ENCODE results near the gene ARHGAP12.
A peak's percentile ranks its signal among the peaks of the same experiment; 100 is the strongest.

ARHGAP12 gene

DNA sequence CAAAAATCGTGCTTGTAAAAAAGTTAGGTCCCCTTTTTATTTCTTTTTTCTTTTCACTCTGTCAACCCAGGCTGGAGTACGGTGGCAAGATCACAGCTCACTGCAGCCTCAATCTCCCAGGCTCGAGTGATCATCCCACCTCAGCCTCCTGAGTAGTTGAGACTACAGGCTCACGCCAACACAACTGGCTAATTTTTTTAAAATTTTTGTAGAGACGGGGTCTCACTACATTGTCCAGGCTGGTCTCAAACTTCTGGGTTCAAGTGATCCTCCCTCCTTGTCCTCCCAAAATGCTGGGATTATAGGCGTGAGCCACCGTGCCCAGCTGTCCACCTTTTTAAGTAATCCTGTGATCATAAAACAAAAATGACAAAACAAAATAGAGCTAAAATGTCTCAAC lies 19.4 kb upstream of the ARHGAP12 start:
- peak overlapping the region; percentile 23 to 53 for H3K9ac ChIP-seq (ENCODE audit: low read depth in 1 of 2, low read length in 2 of 2)
- H3K4me1 ChIP-seq (ENCODE audit: control insufficient read depth in 2 of 2, insufficient read depth in 2 of 2, low read length in 2 of 2) = peaks cover 0 to 10% of the 10 kb centered on the region in 2 donors
- no peaks in the 10 kb centered on the region for H3K36me3 ChIP-seq (ENCODE audit: control insufficient read depth in 2 of 2, insufficient read depth in 2 of 2, low read length in 2 of 2)
- H3K27me3 ChIP-seq (ENCODE audit: control insufficient read depth in 2 of 2, insufficient read depth in 2 of 2, low read length in 2 of 2) = no peaks in the 10 kb centered on the region
- H3K27ac ChIP-seq (ENCODE audit: low read depth in 2 of 2, low read length in 2 of 2) = peak overlapping the region in 1 of 2 donors; percentile 56
- no peaks in the 10 kb centered on the region for H3K9me3 ChIP-seq (ENCODE audit: control insufficient read depth in 2 of 2, low read length in 2 of 2)
- peak overlapping the region; percentile 54 to 67 for H3K4me3 ChIP-seq (ENCODE audit: low read length in 2 of 2)

DNA sequence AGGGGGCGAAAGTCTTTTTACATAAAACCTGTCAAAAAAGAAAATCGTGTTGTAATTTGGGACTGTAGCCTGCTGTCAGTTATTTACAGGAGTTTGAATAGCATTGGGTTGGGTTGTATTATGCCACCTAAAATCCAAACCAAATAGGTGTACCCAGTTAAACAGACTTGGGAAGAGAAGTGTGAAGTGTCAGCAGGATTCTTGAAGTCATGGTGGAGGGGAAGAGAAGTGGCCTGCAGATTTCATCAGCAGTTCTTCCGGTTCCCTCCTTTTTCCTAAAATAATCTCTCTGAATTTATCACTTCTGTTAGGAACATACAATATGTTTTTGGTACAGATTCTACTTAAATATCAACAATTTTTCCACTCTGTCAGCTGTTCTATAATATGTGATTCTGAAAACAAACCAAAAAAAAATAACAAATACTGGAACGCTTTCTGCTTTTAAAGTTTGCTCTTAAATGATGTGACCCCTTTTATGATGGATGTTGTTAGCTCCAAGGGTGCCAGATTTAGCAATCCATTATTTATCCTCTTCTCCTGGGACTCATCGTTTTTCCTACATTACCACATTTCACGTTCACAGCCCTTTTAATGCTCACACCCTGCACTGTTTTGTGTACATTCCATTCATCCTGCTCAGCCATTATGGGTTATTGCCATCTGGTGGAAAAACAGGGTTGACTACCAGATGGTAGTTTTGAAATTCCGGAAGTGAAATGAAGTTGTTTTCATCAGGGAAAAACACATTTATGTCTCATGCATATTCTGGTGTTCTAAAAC lies 18.7 kb upstream of the ARHGAP12 start:
- Histone ChIP-seq H3K9ac (ENCODE audit: low read depth in 1 of 2, low read length in 2 of 2) (peak overlapping the region; percentile 23 to 53), H3K4me3 (ENCODE audit: low read length in 2 of 2) (peak overlapping the region; percentile 54 to 67), H3K27ac (ENCODE audit: low read depth in 2 of 2, low read length in 2 of 2) (peak overlapping the region in 1 of 2 donors; percentile 56)

DNA sequence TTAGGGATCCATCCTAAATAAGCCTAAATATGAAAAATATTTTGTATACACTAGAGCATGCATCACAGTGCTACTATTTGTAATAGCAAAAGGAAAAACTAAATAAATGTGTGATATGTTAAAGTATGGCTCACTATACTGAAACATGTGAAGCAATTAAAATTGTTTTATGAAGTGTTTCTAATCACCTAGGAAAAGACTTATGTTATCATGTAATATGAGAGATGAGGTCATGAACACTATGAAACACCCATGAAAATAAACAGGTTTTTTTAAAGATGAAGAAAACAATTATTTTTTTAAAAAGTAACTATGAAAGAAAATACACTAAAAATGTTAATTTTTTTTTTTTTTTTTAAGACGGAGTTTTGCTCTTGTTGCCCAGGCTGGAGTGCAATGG lies 16.8 kb upstream of the ARHGAP12 start:
- Histone ChIP-seq H3K4me1 (ENCODE audit: control insufficient read depth in 2 of 2, insufficient read depth in 2 of 2, low read length in 2 of 2) (peaks cover 0 to 14% of the 10 kb centered on the region in 2 donors), H3K27ac (ENCODE audit: low read depth in 2 of 2, low read length in 2 of 2) (no peak overlapping the region), H3K36me3 (ENCODE audit: control insufficient read depth in 2 of 2, insufficient read depth in 2 of 2, low read length in 2 of 2) (no peaks in the 10 kb centered on the region), H3K9ac (ENCODE audit: low read depth in 1 of 2, low read length in 2 of 2) (no peak overlapping the region), H3K27me3 (ENCODE audit: control insufficient read depth in 2 of 2, insufficient read depth in 2 of 2, low read length in 2 of 2) (no peaks in the 10 kb centered on the region), H3K4me3 (ENCODE audit: low read length in 2 of 2) (no peak overlapping the region), H3K9me3 (ENCODE audit: control insufficient read depth in 2 of 2, low read length in 2 of 2) (no peaks in the 10 kb centered on the region)

More for the DNA sequence above, 18.7 kb upstream of the ARHGAP12 start:
- Histone ChIP-seq H3K9me3 (ENCODE audit: control insufficient read depth in 2 of 2, low read length in 2 of 2) (no peaks in the 10 kb centered on the region), H3K4me1 (ENCODE audit: control insufficient read depth in 2 of 2, insufficient read depth in 2 of 2, low read length in 2 of 2) (peaks cover 0 to 10% of the 10 kb centered on the region in 2 donors), H3K27me3 (ENCODE audit: control insufficient read depth in 2 of 2, insufficient read depth in 2 of 2, low read length in 2 of 2) (no peaks in the 10 kb centered on the region), H3K36me3 (ENCODE audit: control insufficient read depth in 2 of 2, insufficient read depth in 2 of 2, low read length in 2 of 2) (no peaks in the 10 kb centered on the region)

DNA sequence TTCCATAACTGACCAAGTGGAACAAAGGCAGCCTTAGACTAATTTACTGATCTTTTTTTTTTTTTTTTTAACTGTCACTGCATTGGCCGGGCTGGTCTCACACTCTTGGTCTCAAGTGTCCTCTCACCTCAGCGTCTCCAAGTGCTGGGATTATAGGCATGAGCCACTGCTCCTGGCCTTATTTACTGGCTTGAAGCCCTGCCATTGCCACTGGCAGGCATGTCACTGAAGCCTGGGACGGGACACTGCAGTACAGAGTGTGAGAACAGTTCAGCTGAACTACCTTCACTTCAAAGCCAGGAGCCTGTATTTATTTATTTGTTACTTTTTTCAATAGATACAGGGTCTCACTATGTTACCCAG lies 15.4 kb upstream of the ARHGAP12 start:
- Histone ChIP-seq H3K36me3 (ENCODE audit: control insufficient read depth in 2 of 2, insufficient read depth in 2 of 2, low read length in 2 of 2) (no peaks in the 10 kb centered on the region), H3K4me3 (ENCODE audit: low read length in 2 of 2) (no peak overlapping the region), H3K4me1 (ENCODE audit: control insufficient read depth in 2 of 2, insufficient read depth in 2 of 2, low read length in 2 of 2) (peaks cover 0 to 14% of the 10 kb centered on the region in 2 donors), H3K27me3 (ENCODE audit: control insufficient read depth in 2 of 2, insufficient read depth in 2 of 2, low read length in 2 of 2) (no peaks in the 10 kb centered on the region), H3K9ac (ENCODE audit: low read depth in 1 of 2, low read length in 2 of 2) (no peak overlapping the region), H3K9me3 (ENCODE audit: control insufficient read depth in 2 of 2, low read length in 2 of 2) (no peaks in the 10 kb centered on the region), H3K27ac (ENCODE audit: low read depth in 2 of 2, low read length in 2 of 2) (no peak overlapping the region)

DNA sequence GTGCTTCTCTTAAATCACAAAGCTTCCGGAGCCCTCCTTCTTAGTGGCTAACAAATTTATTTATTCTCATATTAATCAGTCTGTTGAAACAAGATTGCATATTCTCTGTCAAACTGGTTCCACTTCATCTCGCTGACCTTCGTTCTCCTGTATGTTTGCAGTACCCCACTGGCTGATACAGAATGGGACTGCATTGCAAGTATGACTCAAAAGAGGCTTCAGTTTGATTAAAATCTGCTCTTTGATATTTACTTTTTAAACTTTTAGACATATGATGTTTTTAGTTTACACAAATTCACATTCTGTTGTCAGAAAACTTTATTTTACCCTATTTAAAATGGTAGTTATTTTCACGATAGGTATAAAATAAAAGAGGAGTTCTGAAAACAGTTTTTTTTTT lies 14.3 kb upstream of the ARHGAP12 start:
- Histone ChIP-seq H3K9ac (ENCODE audit: low read depth in 1 of 2, low read length in 2 of 2) (no peak overlapping the region), H3K4me1 (ENCODE audit: control insufficient read depth in 2 of 2, insufficient read depth in 2 of 2, low read length in 2 of 2) (peaks cover 0 to 12% of the 10 kb centered on the region in 2 donors), H3K9me3 (ENCODE audit: control insufficient read depth in 2 of 2, low read length in 2 of 2) (no peaks in the 10 kb centered on the region), H3K36me3 (ENCODE audit: control insufficient read depth in 2 of 2, insufficient read depth in 2 of 2, low read length in 2 of 2) (no peaks in the 10 kb centered on the region), H3K27ac (ENCODE audit: low read depth in 2 of 2, low read length in 2 of 2) (no peak overlapping the region), H3K27me3 (ENCODE audit: control insufficient read depth in 2 of 2, insufficient read depth in 2 of 2, low read length in 2 of 2) (no peaks in the 10 kb centered on the region), H3K4me3 (ENCODE audit: low read length in 2 of 2) (no peak overlapping the region)

DNA sequence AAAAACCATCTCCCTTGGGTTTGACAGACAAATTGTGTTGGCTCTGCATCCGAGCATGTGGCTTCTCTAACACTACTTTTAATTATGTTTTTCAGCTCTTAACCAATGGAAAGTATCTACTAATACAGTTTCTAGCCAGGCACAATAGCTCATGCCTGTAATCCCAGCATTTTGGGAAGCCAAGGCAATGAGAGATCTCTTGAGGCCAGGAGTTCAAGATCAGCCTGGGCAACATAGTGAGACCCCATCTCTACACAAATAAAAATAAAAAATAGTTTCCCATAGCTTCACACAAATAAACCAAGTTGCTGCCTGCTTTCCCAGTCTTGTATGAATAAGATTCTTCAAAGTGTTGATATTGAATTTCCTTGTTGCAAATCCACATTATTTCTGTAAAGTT lies 13.8 kb upstream of the ARHGAP12 start:
- H3K4me3 ChIP-seq (ENCODE audit: low read length in 2 of 2) = no peak overlapping the region
- H3K27ac ChIP-seq (ENCODE audit: low read depth in 2 of 2, low read length in 2 of 2) = no peak overlapping the region
- H3K27me3 ChIP-seq (ENCODE audit: control insufficient read depth in 2 of 2, insufficient read depth in 2 of 2, low read length in 2 of 2) = no peaks in the 10 kb centered on the region
- H3K9ac ChIP-seq (ENCODE audit: low read depth in 1 of 2, low read length in 2 of 2) = no peak overlapping the region
- H3K36me3 ChIP-seq (ENCODE audit: control insufficient read depth in 2 of 2, insufficient read depth in 2 of 2, low read length in 2 of 2) = no peaks in the 10 kb centered on the region
- H3K9me3 ChIP-seq (ENCODE audit: control insufficient read depth in 2 of 2, low read length in 2 of 2) = no peaks in the 10 kb centered on the region
- H3K4me1 ChIP-seq (ENCODE audit: control insufficient read depth in 2 of 2, insufficient read depth in 2 of 2, low read length in 2 of 2) = peaks cover 0 to 10% of the 10 kb centered on the region in 2 donors

DNA sequence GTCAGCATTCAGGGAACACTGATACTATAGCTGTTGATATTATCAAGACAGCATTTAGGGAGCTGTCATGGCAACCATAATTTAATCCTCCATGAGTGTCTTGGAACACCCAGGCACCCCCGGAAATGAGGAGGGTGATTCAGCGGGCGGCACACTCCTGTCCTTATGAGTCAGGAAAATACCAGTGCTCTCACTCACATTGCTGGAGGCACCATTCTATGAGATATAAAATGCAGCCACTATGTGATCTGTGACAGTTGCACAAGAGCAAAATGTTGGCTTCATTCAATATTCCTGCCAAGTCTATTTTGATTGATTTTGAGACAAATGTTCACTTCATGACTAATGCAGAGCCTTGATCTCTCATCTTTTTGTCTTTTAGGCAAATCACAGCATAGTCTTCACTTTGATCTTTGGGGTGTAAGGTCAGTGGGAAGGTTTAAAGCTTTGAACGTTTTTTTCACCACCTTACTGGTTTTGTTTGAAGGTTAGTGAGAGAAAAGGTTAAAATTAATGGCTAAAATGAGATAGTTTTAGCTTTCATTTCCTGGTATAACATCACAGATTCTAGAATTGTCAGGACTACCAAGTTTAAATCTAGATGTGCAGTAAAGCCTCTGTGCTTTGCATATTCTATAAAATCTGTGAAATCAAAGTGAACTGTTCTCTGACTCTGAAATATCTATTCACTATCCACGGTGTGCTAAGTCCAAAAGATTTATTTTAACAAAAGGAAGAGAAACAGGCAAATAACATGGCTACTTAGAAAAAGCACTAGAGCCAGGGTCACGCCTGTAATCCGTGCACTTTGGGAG lies 12.4 kb upstream of the ARHGAP12 start:
- Histone ChIP-seq H3K9ac (ENCODE audit: low read depth in 1 of 2, low read length in 2 of 2) (no peak overlapping the region), H3K27me3 (ENCODE audit: control insufficient read depth in 2 of 2, insufficient read depth in 2 of 2, low read length in 2 of 2) (no peaks in the 10 kb centered on the region), H3K9me3 (ENCODE audit: control insufficient read depth in 2 of 2, low read length in 2 of 2) (no peaks in the 10 kb centered on the region), H3K27ac (ENCODE audit: low read depth in 2 of 2, low read length in 2 of 2) (no peak overlapping the region), H3K36me3 (ENCODE audit: control insufficient read depth in 2 of 2, insufficient read depth in 2 of 2, low read length in 2 of 2) (no peaks in the 10 kb centered on the region), H3K4me3 (ENCODE audit: low read length in 2 of 2) (no peak overlapping the region), H3K4me1 (ENCODE audit: control insufficient read depth in 2 of 2, insufficient read depth in 2 of 2, low read length in 2 of 2) (peaks cover 0 to 13% of the 10 kb centered on the region in 2 donors)

DNA sequence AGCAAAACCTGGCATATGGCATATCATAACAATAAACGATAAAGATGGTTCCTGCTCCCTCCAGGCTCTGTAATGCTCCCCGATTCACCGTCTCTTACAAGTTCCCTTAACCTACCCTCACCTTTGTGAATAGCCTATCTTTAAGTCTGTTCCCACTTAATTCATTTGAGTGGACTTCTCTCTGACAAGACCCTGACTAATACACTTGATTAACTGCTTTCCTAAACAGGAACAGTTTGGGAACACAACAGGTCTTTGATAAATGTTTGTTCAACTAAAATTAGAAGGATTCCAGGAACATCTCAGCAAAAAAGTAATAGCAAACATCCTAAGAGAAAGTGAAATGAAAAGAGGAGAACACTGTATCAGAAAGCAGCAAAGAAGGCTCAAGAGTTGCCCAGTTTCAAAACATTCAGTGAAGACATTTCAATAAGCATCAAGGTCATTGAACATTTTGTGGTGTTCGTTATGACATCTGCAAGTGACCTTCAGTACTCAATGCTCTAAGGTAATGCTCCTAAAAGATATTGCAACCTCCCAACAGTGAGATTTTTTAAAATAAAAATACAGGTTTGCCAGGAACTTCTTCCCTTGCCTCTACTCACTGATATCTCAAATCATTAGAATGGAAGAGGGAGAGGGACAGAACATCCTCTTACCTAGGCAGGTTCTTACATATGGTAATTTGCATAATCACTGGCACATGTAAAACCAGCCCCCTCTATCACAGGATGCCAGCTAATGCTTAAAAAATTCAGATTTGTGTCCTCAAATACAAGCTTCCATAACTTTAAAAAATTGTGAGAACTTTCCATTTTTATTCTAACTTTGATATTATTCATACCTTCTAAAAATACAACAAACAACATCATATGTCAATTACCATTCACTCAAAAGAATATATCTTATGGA lies 11.4 kb upstream of the ARHGAP12 start:
- Histone ChIP-seq H3K27me3 (ENCODE audit: control insufficient read depth in 2 of 2, insufficient read depth in 2 of 2, low read length in 2 of 2) (no peaks in the 10 kb centered on the region), H3K4me3 (ENCODE audit: low read length in 2 of 2) (no peak overlapping the region), H3K4me1 (ENCODE audit: control insufficient read depth in 2 of 2, insufficient read depth in 2 of 2, low read length in 2 of 2) (peaks cover 0 to 13% of the 10 kb centered on the region in 2 donors), H3K36me3 (ENCODE audit: control insufficient read depth in 2 of 2, insufficient read depth in 2 of 2, low read length in 2 of 2) (no peaks in the 10 kb centered on the region), H3K27ac (ENCODE audit: low read depth in 2 of 2, low read length in 2 of 2) (no peak overlapping the region), H3K9me3 (ENCODE audit: control insufficient read depth in 2 of 2, low read length in 2 of 2) (no peaks in the 10 kb centered on the region), H3K9ac (ENCODE audit: low read depth in 1 of 2, low read length in 2 of 2) (no peak overlapping the region)

DNA sequence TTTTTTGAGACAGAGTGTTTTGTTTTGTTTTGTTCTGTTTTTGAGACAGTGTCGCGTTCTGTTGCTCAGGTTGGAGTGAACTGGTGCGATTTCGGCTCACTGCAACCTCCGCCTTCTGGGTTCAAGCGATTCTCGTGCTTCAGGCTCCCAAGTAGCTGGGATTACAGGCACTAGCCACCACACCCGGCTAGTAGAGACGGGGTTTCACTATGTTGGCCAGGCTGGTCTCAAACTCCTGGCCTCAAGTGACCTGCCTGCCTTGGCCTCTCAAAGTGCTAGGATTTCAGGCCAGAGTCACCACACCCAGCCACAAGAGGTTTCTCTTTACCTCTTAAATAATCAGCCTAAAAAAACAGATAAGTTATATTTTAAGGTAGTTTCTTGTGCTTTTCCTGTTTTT lies 8.7 kb upstream of the ARHGAP12 start:
- peak overlapping the region in 1 of 2 donors; percentile 51 for H3K9ac ChIP-seq (ENCODE audit: low read depth in 1 of 2, low read length in 2 of 2)
- peak overlapping the region; percentile 32 to 72 for H3K27ac ChIP-seq (ENCODE audit: low read depth in 2 of 2, low read length in 2 of 2)
- no peaks in the 10 kb centered on the region for H3K27me3 ChIP-seq (ENCODE audit: control insufficient read depth in 2 of 2, insufficient read depth in 2 of 2, low read length in 2 of 2)
- no peaks in the 10 kb centered on the region for H3K36me3 ChIP-seq (ENCODE audit: control insufficient read depth in 2 of 2, insufficient read depth in 2 of 2, low read length in 2 of 2)
- H3K4me3 ChIP-seq (ENCODE audit: low read length in 2 of 2) = peak overlapping the region; percentile 45 to 50
- H3K9me3 ChIP-seq (ENCODE audit: control insufficient read depth in 2 of 2, low read length in 2 of 2) = no peaks in the 10 kb centered on the region
- H3K4me1 ChIP-seq (ENCODE audit: control insufficient read depth in 2 of 2, insufficient read depth in 2 of 2, low read length in 2 of 2) = peaks cover 0 to 13% of the 10 kb centered on the region in 2 donors
